PC-3 (cell line): Measurements from ENCODE around the gene INVS. TPM values are rescaled to one million over a fixed set of nuclear protein-coding genes. Genes with fewer than 3 reads are reported as not detected.
A peak's percentile ranks its signal among the peaks of the same experiment; 100 is the strongest.
"Not testable (repeated sequence)": the region's sequence is repeated elsewhere in the genome, so short reads cannot be mapped to it uniquely, and the experiment has no call there.

Source experiments
- ATAC-seq: fragments of 200-7000 bp; cut with Tn5 transposase; 2 replicates; pipeline ENCODE4 v1.9.1; 2020; ENCODE audit warnings: mild to moderate bottlenecking, moderate library complexity
- BruUV-seq: library from RNA; stranded (reverse); fragments of 400-500 nt; replicated peaks from 2 replicates; lab custom pipeline; 2021; lab: Mats Ljungman, UMichigan
- CTCF ChIA-PET: fragments of 300-600 bp; sonication (Branson Sonifier 250); formaldehyde crosslinking; loops from one replicate; lab custom pipeline; 2022; ENCODE audit warnings: antibody characterized with exemption; lab: Charles Lee
- POLR2A ChIA-PET: fragments of 300-600 bp; sonication (Branson Sonifier 250); formaldehyde crosslinking; loops from one replicate; lab custom pipeline; 2022; ENCODE audit warnings: antibody characterized with exemption; ENCODE audit not compliant: unreplicated experiment; lab: Charles Lee
- DNase-seq: peaks from one replicate; pipeline ENCODE4 v3.0.0-alpha.2; 2015
- H2AFZ ChIP-seq: fragments of 300-600 bp; sonication (generic); 2 replicates; pipeline ENCODE4 v1.6.0; 2016; ENCODE audit warnings: antibody characterized with exemption, low read length
- H3F3A ChIP-seq: fragments of 300-600 bp; sonication (generic); one replicate; pipeline ENCODE4 v1.6.0; 2017; ENCODE audit warnings: antibody characterized with exemption, low read length, control low read depth, mild to moderate bottlenecking; ENCODE audit not compliant: unreplicated experiment
- H3K27ac ChIP-seq: fragments of 300-600 bp; sonication (generic); 2 replicates; pipeline ENCODE4 v1.5.1; 2016; ENCODE audit warnings: mild to moderate bottlenecking, low read length
- H3K27me3 ChIP-seq: fragments of 300-600 bp; sonication (generic); 2 replicates; pipeline ENCODE4 v1.6.1; 2016; ENCODE audit warnings: low read length, mixed read lengths
- H3K36me3 ChIP-seq: fragments of 300-600 bp; sonication (generic); 2 replicates; pipeline ENCODE4 v1.6.1; 2016; ENCODE audit warnings: low read depth, mixed run types, low read length, mixed read lengths
- H3K4me1 ChIP-seq: fragments of 300-600 bp; sonication (generic); 2 replicates; pipeline ENCODE4 v1.5.1; 2016; ENCODE audit warnings: low read length; ENCODE audit not compliant: insufficient read depth
- H3K4me2 ChIP-seq: fragments of 300-600 bp; sonication (generic); 2 replicates; pipeline ENCODE4 v1.6.0; 2016; ENCODE audit warnings: low read length
- H3K4me3 ChIP-seq: fragments of 300-600 bp; sonication (generic); 2 replicates; pipeline ENCODE4 v1.5.1; 2016; ENCODE audit warnings: mild to moderate bottlenecking, low read length, mixed read lengths
- H3K79me2 ChIP-seq: fragments of 300-600 bp; sonication (generic); 2 replicates; pipeline ENCODE4 v1.6.1; 2017; ENCODE audit warnings: low read length, mixed read lengths
- H3K9ac ChIP-seq: fragments of 300-600 bp; sonication (generic); 2 replicates; pipeline ENCODE4 v1.6.0; 2016; ENCODE audit warnings: mild to moderate bottlenecking, low read length
- H3K9me2 ChIP-seq: fragments of 300-600 bp; sonication (generic); replicated peaks from 2 replicates; pipeline ENCODE4 v1.6.1; 2016; ENCODE audit warnings: mixed run types, low read length, mixed read lengths
- H3K9me3 ChIP-seq: fragments of 300-600 bp; sonication (generic); 2 replicates; pipeline ENCODE4 v1.6.1; 2016; ENCODE audit warnings: low read length, mixed read lengths
- H4K20me1 ChIP-seq: fragments of 300-600 bp; sonication (generic); 2 replicates; pipeline ENCODE4 v1.6.1; 2016; ENCODE audit warnings: low read length, mixed read lengths
- EZH2 ChIP-seq: fragments of 300-600 bp; sonication (generic); IDR thresholded peaks from one replicate; pipeline ENCODE4 v1.6.1; 2017; ENCODE audit warnings: antibody characterized with exemption, mild to moderate bottlenecking, low read length; ENCODE audit not compliant: unreplicated experiment
- EZH2phosphoT487 ChIP-seq: fragments of 300-600 bp; sonication (generic); IDR thresholded peaks from 2 replicates; pipeline ENCODE4 v1.6.1; 2018; ENCODE audit warnings: mild to moderate bottlenecking, antibody characterized with exemption, low read length, borderline replicate concordance
- intact Hi-C: fragments of 100-400 bp; cut with micrococcal nuclease; formaldehyde crosslinking; loops from 2 replicates; pipeline ENCODE4 v1.9.0; 2023
- total RNA-seq: library from RNA; depleted of rRNA; stranded (reverse); fragments of >200 nt; gene quantifications from 2 replicates; pipeline ENCODE4 v1.2.3, GENCODE V29; 2014
- TF ChIP-seq, protein P1 (sequence below): fragments of 300-600 bp; sonication (generic); conservative IDR thresholded peaks from 2 replicates; pipeline ENCODE4 v1.5.1; 2017; ENCODE audit warnings: antibody characterized with exemption, low read depth, mild to moderate bottlenecking, low read length

The INVS gene
- total RNA-seq, 1 experiment from 2014 or later, result 8.9 TPM

- Histone ChIP-seq H3F3A (no peaks in the 10 kb centered on the region), H3K4me2 (peak overlapping the region; percentile 60), H3K9me3 (no peaks in the 10 kb centered on the region), H4K20me1 (no peaks in the 10 kb centered on the region; the same call in 1 of the 2 replicates), H3K4me3 (0 out of 2 replicates have a peak overlapping the region, but pooled peaks have one; percentile 16), H3K4me1 (peaks cover 29% of the 10 kb centered on the region), H2AFZ (no peak overlapping the region), H3K9ac (no peak overlapping the region), H3K27ac (peak overlapping the region; percentile 36), H3K9me2 (no peaks in the 10 kb centered on the region), H3K36me3 (no peaks in the 10 kb centered on the region), H3K79me2 (peaks cover 32% of the 10 kb centered on the region), H3K27me3 (no peaks in the 10 kb centered on the region)
- no TSS peak for BruUV-seq
- intact Hi-C loops, result no loop called here
- TF ChIP-seq, protein P1, sequence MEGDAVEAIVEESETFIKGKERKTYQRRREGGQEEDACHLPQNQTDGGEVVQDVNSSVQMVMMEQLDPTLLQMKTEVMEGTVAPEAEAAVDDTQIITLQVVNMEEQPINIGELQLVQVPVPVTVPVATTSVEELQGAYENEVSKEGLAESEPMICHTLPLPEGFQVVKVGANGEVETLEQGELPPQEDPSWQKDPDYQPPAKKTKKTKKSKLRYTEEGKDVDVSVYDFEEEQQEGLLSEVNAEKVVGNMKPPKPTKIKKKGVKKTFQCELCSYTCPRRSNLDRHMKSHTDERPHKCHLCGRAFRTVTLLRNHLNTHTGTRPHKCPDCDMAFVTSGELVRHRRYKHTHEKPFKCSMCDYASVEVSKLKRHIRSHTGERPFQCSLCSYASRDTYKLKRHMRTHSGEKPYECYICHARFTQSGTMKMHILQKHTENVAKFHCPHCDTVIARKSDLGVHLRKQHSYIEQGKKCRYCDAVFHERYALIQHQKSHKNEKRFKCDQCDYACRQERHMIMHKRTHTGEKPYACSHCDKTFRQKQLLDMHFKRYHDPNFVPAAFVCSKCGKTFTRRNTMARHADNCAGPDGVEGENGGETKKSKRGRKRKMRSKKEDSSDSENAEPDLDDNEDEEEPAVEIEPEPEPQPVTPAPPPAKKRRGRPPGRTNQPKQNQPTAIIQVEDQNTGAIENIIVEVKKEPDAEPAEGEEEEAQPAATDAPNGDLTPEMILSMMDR, result no peak
- TF ChIP-seq EZH2phosphoT487, result no peak
- POLR2A ChIA-PET, result no interaction called here
- ATAC-seq (peak; percentile 99), DNase-seq (peak; percentile 77)
- CTCF ChIA-PET, result no interaction called here
Measured at GRCh38 chr9:100064872-100065581, 34.0 kb upstream of the INVS start.

- Histone ChIP-seq H3K36me3 (no peaks in the 10 kb centered on the region), H3K4me3 (no peak overlapping the region), H3K9me2 (no peaks in the 10 kb centered on the region), H3K9ac (no peak overlapping the region), H3K27me3 (no peaks in the 10 kb centered on the region), H2AFZ (no peak overlapping the region), H4K20me1 (no peaks in the 10 kb centered on the region; the same call in 1 of the 2 replicates), H3F3A (no peaks in the 10 kb centered on the region), H3K79me2 (peaks cover 37% of the 10 kb centered on the region), H3K27ac (no peak overlapping the region), H3K4me2 (no peak overlapping the region), H3K4me1 (peaks cover 36% of the 10 kb centered on the region), H3K9me3 (no peaks in the 10 kb centered on the region)
- intact Hi-C loops, result no loop called here
- ChIA-PET POLR2A (interaction anchor here (0.7 kb wide), 1 partner anchor 14 kb away, joined by 3 read pairs; no protein-coding TSS in a partner anchor), CTCF (no interaction called here)
- BruUV-seq, result no TSS peak
- ATAC-seq (no peak), DNase-seq (no peak)
- TF ChIP-seq, protein P1, result no peak
- no peak for TF ChIP-seq EZH2phosphoT487
- TF ChIP-seq EZH2, result no peak
Measured at GRCh38 chr9:100066539-100066938, 32.5 kb upstream of the INVS start.

- H3K27ac ChIP-seq, H3K4me2 ChIP-seq, H3K9ac ChIP-seq, H3K36me3 ChIP-seq, H3K4me3 ChIP-seq, POLR2A ChIA-PET, H3K27me3 ChIP-seq, H3F3A ChIP-seq, H3K9me2 ChIP-seq, CTCF ChIA-PET, DNase-seq, H4K20me1 ChIP-seq, ATAC-seq, BruUV-seq, H2AFZ ChIP-seq, H3K9me3 ChIP-seq, intact Hi-C loops: not testable (repeated sequence)
- Histone ChIP-seq H3K4me1 (peaks cover 36% of the 10 kb centered on the region), H3K79me2 (peaks cover 46% of the 10 kb centered on the region)
Measured at GRCh38 chr9:100067990-100068389, 31.1 kb upstream of the INVS start.

GRCh38 chr9:100069068-100069467, 30.0 kb upstream of the INVS start:
- POLR2A ChIA-PET, BruUV-seq, intact Hi-C loops, H3K4me3 ChIP-seq, H4K20me1 ChIP-seq, H3K27me3 ChIP-seq, H2AFZ ChIP-seq, DNase-seq, H3K27ac ChIP-seq, H3K9ac ChIP-seq, H3K4me2 ChIP-seq, H3F3A ChIP-seq, H3K9me3 ChIP-seq, CTCF ChIA-PET, H3K36me3 ChIP-seq, ATAC-seq, H3K9me2 ChIP-seq: not testable (repeated sequence)
- H3K79me2 ChIP-seq, result peaks cover 35% of the 10 kb centered on the region
- peaks cover 28% of the 10 kb centered on the region for H3K4me1 ChIP-seq
